Stimulated activated CD4-positive, alpha-beta T cell treated with anti-CD3 and anti-CD28 coated beads, Interleukin-1b, Interleukin-23, amount 100 ng/mL, for 48 hours (primary cell): Measurements from ENCODE around the gene MYL7.
"Not testable (repeated sequence)": the region's sequence is repeated elsewhere in the genome, so short reads cannot be mapped to it uniquely, and the experiment has no call there.

Experiments
- DNase-seq: peaks from one replicate; pipeline ENCODE4 v3.0.0-alpha.2; 2020

MYL7 gene

DNA sequence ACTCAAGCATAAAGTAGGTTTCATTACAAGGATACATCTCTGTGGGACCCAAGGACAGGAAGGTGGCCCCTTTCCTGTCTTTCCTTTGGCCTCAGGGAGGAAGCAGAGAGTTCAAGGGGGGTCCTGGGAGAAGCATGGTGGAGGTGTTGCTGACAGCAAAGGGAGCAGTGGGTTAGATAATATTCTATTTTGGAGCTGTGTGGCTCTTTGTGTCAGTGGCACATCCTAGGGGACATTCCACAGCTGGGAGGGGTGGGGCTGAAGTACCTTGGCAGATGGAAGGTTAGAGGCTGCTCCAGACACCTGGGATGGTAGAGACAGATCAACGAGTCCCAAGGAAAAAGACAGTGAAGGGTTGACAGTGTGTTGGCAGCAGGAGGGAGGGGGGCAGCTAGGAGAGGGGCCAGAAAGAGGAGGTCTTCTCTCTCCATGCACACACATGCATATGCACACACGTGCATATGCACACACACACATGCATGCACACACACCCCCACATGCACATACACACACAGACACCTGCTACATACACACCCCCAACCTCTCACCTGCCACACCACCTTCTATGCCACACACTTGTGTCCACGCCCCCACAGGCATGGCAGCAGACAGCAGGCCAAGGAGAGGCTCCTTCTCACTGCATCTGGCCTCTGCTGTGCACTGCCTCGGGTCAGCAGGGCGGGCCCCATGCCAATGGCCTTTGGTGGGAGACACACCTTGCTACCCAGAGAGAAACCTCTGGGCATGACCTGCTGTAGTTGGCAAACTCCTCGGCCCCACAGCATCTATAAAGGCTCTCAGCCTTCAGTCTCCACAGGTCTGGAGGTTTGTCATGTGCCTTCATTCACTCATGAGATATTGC is 12.2 kb downstream of the MYL7 start:
- no peak for DNase-seq

GRCh38 chr7:44127161-44127560 is 14.0 kb downstream of the MYL7 start:
- no peak for DNase-seq

DNA sequence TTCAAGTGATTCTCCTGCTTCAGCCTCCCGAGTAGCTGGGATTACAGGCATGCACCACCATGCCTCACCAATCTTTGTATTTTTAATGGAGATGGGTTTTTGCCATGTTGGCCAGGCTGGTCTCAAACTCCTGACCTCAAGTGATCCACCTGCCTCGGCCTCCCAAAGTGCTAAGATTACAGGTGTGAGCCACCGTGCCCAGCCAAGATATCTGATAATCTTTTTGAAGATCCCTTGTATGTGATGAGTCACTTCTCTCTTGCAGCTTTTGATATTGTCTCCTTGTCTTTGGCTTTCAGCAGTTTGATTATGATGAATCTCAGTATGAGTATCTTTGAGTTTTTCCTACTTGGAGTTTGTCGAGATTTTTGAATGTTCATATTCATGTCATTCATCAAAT is 14.6 kb downstream of the MYL7 start:
- not testable (repeated sequence) for DNase-seq

- no peak for DNase-seq
Observed at GRCh38 chr7:44124822-44125202, 16.3 kb downstream of the MYL7 start.

GRCh38 chr7:44123190-44124003 is 17.7 kb downstream of the MYL7 start, which contains the start of gene POLD2:
POLD2 (minus strand) TSS chr7:44123548; CDS start chr7:44122053, 1,495 bp downstream.
- DNase-seq = peak; percentile 98

GRCh38 chr7:44122529-44122928 is 18.6 kb downstream of the MYL7 start:
- DNase-seq = no peak

DNA sequence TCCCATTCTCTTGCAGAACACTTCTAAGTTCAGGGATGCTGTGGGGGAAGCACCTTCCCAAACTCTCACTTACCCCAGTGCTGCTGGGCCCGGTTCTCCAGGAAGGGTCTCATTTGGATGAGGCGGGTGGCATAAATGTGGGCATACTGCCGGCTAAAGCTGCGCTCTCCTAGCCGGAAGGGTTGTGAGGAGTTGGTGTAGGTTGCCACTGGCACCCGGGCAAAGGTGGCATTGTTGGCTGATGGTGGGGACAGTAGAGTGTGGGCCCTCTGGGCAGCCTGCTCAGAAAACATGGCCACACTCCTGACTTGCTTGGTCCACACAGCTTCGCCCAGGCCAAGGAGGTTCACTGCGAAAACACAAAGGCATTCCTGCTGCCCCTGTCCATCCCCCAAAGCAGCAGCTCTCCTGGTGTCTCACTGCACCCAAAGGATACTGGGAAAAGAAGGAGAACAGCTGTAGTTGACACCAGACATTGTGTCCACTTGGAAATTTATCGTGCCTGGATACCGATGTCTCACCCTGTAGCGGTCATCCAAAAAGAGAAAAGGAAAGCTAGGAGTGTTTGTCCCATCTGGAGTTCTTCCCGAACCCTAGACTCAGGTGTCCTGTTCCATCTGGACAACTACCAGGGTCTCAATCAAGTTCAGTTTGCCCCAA is 19.2 kb downstream of the MYL7 start:
- no peak for DNase-seq

- no peak for DNase-seq
Observed at GRCh38 chr7:44120395-44120794, 20.7 kb downstream of the MYL7 start.

- no peak for DNase-seq
Observed at GRCh38 chr7:44119829-44120380, 21.2 kb downstream of the MYL7 start.

DNA sequence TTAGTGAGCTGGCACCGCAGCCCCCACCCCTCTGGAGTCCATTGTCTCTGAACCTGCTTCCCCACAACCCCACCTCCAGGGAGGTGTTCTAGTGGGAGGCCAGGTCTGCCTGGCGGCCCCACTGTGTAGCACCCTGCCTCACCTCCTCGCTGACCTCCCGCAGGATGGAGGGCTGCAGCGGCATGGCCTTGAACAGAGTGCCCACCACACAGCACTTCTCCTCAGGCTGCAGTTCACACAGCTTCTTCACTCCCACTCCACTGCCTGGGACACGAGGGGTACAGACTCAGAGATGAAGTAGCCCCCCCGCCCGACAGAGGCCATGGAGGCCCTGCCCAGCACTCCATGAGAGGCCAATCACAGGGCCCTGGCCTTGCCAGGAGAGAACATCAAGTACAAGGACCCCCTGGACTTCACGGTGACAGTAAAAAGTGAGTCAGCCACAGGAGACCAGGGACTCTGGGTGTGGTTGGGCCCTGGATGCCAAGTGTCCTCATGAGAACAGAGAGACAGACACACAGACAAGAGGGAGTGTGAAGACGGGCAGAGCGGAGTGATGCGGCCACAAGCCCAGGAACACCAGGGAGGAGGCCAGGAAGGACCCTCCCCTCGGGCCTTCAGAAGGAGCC is 23.2 kb downstream of the MYL7 start:
- DNase-seq = no peak

DNA sequence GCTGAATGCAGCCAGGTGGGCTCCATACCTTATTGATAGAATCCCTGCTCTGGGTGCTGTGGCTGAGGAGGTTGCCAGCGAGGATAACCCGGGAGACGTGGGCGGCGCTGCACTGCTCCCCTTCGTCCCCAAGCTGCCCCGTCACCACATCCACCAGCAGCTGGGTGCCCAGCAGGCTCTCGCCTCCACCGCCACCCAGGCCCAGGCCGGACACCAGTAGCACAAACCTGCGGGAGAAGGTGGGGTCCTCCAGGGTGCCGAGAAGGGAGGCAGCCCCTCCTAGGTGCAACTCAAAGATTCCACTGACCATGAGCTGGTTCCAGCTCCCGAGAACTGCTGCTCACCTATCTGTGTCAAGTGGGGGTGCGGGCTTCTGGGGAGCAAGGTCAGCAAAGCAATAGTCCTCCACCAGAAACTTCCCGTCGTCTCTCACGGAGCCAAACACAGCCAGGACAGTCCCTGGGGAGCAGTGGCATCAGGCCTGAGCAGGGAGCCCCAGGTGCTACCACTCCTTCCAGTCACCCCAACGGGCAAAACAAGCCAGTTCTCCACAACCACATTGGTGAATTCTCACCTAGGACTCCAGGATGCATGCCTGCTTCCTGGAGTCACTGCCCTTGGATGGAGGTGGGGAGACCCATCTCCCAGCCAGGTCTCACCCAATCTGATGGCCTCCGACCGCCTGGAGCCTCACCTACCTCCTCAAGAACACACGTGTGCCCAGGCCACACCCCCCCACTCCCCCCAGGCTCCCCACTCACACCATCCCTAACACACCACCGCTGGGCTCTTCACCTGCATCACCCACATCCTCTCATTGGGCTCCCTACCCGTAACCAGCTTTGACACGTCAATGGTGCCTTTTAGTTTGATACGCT is 24.1 kb downstream of the MYL7 start:
- DNase-seq = no peak

- DNase-seq = no peak
Observed at GRCh38 chr7:44116087-44116788, 24.9 kb downstream of the MYL7 start.

DNA sequence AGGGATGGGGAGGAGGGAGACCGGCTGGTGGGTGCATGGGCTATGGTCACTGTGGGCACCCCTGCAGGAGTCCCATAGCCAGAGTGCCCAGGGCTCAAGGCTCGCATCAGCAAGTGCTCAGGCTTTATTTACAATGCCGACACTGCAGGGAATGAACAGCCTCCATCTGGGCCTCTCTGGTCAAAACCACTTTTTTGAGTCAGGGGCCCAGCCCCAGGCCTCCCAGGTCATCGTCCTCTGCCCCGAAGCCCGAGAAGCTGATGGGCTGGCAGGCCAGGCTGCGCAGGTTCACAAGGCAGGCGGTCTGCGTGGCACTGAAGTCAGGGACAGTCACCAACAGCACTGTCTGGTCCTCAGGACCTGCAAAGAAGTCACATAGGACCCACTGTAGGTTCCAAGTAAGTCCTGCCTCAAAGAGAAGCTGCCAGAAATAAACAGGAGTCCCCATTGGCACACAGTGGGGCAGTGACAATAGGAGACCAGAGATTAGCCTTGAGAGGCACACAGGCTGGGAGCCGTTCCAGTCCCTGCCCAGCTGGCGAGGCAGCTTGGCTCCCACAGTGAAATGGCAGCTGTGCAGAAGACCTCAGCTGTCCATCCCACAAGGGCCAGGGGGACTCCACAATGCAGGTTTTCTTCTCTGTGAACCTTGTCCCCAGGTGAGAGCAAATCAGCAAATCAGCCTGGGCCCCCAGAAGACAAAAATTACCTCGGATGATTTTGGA is 26.4 kb downstream of the MYL7 start:
- DNase-seq = no peak

- no peak for DNase-seq
Observed at GRCh38 chr7:44113764-44114354, 27.3 kb downstream of the MYL7 start.

DNA sequence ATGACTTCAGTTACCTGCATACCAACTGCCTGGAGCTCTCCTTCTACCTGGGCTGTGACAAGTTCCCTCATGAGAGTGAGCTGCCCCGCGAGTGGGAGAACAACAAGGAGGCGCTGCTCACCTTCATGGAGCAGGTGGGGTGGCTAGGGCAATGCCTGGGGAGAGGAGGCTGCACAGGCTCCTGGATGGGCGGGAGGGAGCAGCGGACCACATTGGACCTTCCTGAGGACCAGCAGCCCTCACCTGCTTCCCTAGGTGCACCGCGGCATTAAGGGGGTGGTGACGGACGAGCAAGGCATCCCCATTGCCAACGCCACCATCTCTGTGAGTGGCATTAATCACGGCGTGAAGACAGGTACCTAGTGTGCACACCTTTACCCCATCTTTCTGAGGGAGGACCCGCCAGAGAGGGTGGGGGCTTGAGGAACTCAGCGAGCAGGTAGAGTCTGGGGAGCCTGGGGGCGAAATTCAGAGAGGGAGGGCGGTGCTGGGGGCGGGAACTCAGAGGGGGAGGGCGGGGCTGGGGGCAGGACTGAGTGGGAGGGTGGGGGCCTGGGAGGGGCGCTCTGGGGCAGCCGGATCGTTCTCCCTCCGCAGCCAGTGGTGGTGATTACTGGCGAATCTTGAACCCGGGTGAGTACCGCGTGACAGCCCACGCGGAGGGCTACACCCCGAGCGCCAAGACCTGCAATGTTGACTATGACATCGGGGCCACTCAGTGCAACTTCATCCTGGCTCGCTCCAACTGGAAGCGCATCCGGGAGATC is 28.0 kb downstream of the MYL7 start:
- no peak for DNase-seq

DNA sequence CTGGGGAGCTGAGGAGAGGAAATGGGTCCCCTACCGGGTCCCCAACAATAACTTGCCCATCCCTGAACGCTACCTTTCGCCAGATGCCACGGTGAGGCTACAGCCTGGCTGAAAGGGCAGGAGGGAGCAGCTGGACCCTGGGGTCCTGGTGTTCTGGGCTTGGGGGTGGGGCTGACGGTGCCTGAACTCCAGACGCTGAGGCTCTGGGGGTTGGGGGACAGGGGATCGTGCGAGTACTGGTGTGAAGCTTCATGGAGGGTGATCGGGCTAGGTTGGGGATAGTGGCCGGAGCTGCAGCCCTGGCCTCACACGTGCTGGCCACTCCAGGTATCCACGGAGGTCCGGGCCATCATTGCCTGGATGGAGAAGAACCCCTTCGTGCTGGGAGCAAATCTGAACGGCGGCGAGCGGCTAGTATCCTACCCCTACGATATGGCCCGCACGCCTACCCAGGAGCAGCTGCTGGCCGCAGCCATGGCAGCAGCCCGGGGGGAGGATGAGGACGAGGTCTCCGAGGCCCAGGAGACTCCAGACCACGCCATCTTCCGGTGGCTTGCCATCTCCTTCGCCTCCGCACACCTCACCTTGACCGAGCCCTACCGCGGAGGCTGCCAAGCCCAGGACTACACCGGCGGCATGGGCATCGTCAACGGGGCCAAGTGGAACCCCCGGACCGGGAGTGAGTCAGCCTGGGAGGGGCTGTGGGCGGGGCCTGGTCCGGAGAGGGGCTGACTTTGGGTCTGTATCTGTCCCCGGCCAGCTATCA is 28.7 kb downstream of the MYL7 start:
- no peak for DNase-seq

- DNase-seq = no peak
Observed at GRCh38 chr7:44111761-44112160, 29.4 kb downstream of the MYL7 start.
